ENCODE measurements around the gene ZNF835. TPM values are rescaled to one million over a fixed set of nuclear protein-coding genes. Genes with fewer than 3 reads are reported as not detected.

Gene ZNF835
- total RNA-seq, 4 donors from 2014 or later = 4.8 to 11.4 (median 6.1) TPM

DNA sequence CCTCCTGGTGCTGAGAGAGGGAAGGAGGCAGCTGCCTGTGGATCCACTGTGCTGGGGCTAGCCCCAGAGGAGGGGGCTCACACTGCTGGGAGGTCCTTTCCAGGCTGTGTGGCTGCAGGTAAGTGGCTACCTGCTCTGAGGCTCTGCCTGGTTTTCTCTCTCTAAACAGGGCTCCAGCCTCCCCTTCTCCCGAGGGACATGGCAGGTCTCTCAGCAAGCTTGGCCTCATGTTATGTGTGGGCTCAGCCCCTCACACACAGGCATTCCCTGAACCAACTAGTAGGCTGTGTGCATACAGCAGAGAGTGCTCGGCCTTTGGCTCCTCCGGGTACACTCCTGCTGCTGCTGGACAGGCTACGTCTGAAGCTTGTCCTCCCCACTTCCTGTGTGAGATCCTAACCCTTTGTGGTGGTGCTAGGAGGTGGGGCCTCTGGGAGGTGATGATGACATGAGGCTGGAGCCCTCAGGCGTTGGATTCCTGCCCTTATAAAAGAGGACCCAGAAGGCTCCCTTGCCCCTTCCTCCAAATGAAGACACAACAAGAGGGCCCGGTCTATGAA, 4.2 kb downstream of the ZNF835 start:
- Histone ChIP-seq H3K9me3 (peaks cover 0 to 21% (median 0%) of the 10 kb centered on the region in 3 donors), H3K4me1 (peaks cover 0 to 21% (median 9%) of the 10 kb centered on the region in 3 donors), H3K27ac (no peak overlapping the region), H3K27me3 (no peaks in the 10 kb centered on the region), H3K4me3 (no peak overlapping the region), H3K36me3 (peaks cover 0 to 35% of the 10 kb centered on the region in 2 donors)
- 89 to 100% methylated on average over 1 to 2 of the region's 6 CpGs for WGBS, 2 donors (ENCODE audit: low coverage in 1 of 2)
- no peak for ATAC-seq
- no peak for TF ChIP-seq POLR2A (IDR thresholded peaks at IDR 0.05)
- no peak for TF ChIP-seq POLR2AphosphoS5 (IDR thresholded peaks at IDR 0.05)
- TF ChIP-seq, protein P1, sequence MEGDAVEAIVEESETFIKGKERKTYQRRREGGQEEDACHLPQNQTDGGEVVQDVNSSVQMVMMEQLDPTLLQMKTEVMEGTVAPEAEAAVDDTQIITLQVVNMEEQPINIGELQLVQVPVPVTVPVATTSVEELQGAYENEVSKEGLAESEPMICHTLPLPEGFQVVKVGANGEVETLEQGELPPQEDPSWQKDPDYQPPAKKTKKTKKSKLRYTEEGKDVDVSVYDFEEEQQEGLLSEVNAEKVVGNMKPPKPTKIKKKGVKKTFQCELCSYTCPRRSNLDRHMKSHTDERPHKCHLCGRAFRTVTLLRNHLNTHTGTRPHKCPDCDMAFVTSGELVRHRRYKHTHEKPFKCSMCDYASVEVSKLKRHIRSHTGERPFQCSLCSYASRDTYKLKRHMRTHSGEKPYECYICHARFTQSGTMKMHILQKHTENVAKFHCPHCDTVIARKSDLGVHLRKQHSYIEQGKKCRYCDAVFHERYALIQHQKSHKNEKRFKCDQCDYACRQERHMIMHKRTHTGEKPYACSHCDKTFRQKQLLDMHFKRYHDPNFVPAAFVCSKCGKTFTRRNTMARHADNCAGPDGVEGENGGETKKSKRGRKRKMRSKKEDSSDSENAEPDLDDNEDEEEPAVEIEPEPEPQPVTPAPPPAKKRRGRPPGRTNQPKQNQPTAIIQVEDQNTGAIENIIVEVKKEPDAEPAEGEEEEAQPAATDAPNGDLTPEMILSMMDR (IDR thresholded peaks at IDR 0.05) = no peak
- TF ChIP-seq EP300 (IDR thresholded peaks at IDR 0.05) = no peak

DNA sequence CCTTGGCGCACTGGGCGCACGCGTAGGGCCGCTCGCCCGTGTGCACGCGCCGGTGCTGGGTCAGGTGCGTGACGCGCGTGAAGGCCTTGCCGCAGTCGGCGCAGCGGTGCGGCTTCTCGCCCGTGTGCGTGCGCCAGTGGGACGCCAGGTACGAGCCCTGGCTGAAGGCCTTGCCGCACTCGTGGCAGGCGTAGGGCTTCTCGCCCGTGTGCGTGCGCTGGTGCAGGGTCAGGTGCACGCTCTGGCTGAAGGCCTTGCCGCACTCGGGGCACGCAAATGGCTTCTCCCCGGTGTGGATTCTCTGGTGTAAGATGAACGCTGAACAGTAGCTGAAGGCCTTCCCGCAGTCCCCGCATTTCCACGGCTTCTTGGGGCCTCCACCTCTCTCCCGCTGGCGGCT, 7.0 kb downstream of the ZNF835 start:
- ATAC-seq = no peak
- Histone ChIP-seq H3K36me3 (peaks cover 0 to 41% of the 10 kb centered on the region in 2 donors), H3K4me3 (no peak overlapping the region), H3K4me1 (peaks cover 0 to 9% (median 0%) of the 10 kb centered on the region in 3 donors), H3K9me3 (peaks cover 0 to 21% (median 0%) of the 10 kb centered on the region in 3 donors), H3K27ac (no peak overlapping the region), H3K27me3 (no peaks in the 10 kb centered on the region)
- TF ChIP-seq EP300 (IDR thresholded peaks at IDR 0.05) (no peak), POLR2A (IDR thresholded peaks at IDR 0.05) (no peak), POLR2AphosphoS5 (IDR thresholded peaks at IDR 0.05) (no peak)
- TF ChIP-seq, protein P1 (IDR thresholded peaks at IDR 0.05) = no peak
- 80 to 100% methylated on average over 1 to 2 of the region's 43 CpGs for whole genome bisulfite sequencing, 2 donors (ENCODE audit: low coverage in 1 of 2)

DNA sequence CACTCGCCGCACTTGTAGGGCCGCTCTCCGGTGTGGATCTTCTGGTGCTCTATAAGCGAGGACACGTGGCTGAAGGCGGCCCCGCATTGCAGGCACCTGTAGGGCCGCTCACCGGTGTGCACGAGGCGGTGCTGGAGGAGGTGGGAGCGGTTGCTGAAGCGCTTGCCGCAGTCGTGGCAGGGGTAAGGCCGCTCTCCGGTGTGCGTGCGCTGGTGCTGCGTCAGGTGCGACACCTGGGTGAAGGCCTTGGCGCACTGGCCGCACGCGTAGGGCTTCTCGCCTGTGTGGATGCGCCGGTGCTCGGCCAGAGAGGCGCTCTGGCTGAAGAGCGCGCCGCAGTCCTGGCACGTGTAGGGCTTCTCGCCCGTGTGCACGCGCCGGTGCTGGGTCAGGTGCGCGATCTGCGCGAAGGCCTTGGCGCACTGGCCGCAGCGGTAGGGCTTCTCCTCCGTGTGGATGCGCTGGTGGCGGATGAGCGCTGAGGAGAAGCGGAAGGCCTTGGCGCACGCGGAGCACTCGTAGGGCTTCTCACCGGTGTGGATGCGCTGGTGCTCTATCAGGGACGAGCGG, 7.5 kb downstream of the ZNF835 start:
- H3K27me3 ChIP-seq = no peaks in the 10 kb centered on the region
- H3K27ac ChIP-seq = no peak overlapping the region
- ATAC-seq = no peak
- H3K4me1 ChIP-seq = peaks cover 0 to 9% (median 0%) of the 10 kb centered on the region in 3 donors
- peaks cover 0 to 41% of the 10 kb centered on the region in 2 donors for H3K36me3 ChIP-seq
- no peak overlapping the region for H3K4me3 ChIP-seq
- 80 to 86% methylated on average over 4 to 9 of the region's 60 CpGs for WGBS, 2 donors (ENCODE audit: low coverage in 1 of 2)
- TF ChIP-seq, protein P1 (IDR thresholded peaks at IDR 0.05) = no peak
- TF ChIP-seq EP300 (IDR thresholded peaks at IDR 0.05) (no peak), POLR2A (IDR thresholded peaks at IDR 0.05) (no peak), POLR2AphosphoS5 (IDR thresholded peaks at IDR 0.05) (no peak)
- H3K9me3 ChIP-seq = peaks cover 0 to 21% (median 0%) of the 10 kb centered on the region in 3 donors

DNA sequence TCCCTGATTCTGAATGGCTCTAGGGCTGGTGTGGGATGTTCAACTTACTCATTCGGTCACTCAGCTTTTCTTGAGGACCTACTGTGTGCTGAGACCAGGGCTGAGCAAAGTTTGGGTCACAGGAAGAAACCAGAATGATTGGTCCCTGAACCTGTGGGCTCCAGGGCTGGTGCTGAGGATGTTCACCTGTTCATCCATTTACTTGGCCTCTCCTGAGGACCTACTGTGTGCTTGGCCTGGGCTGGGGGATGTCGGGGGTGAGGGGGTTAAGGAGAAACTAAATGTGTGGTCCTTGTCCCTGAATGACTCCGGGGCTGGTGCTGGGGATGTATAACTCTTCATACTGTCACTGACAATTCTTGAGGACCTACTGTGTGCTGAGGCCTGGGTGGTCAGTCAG, 10.3 kb downstream of the ZNF835 start:
- no peak overlapping the region for H3K4me3 ChIP-seq
- H3K27me3 ChIP-seq = no peaks in the 10 kb centered on the region
- 86 to 94% methylated on average over 2 of the region's 3 CpGs for WGBS, 2 donors (ENCODE audit: low coverage in 1 of 2)
- no peak for ATAC-seq
- H3K36me3 ChIP-seq = peaks cover 0 to 40% of the 10 kb centered on the region in 2 donors
- H3K9me3 ChIP-seq = peaks cover 0 to 21% (median 0%) of the 10 kb centered on the region in 3 donors
- H3K27ac ChIP-seq = no peak overlapping the region
- peaks cover 0 to 9% (median 0%) of the 10 kb centered on the region in 3 donors for H3K4me1 ChIP-seq
- TF ChIP-seq, protein P1 (IDR thresholded peaks at IDR 0.05) = no peak
- TF ChIP-seq POLR2AphosphoS5 (IDR thresholded peaks at IDR 0.05) (no peak), POLR2A (IDR thresholded peaks at IDR 0.05) (no peak), EP300 (IDR thresholded peaks at IDR 0.05) (no peak)

Data from gastroesophageal sphincter (tissue), 4 donors.